Measurements from ENCODE around the gene CBX7. TPM values are rescaled to one million over a fixed set of nuclear protein-coding genes. Genes with fewer than 3 reads are reported as not detected.

CBX7 gene
- total RNA-seq, 1 donor from 2014 or later, result 0.71 TPM

GRCh38 chr22:39171623-39172264, 19.3 kb upstream of the CBX7 start:
- H3K36me3 Mint-ChIP-seq, result no peaks in the 10 kb centered on the region
- H3K27ac ChIP-seq, result no peak overlapping the region
- peak overlapping the region; percentile 6 for H2AFZ ChIP-seq (replicated peaks)
- H3K27ac Mint-ChIP-seq, result peak overlapping the region; percentile 57
- no peak for DNase-seq (ENCODE audit: low spot score)
- H3K27me3 Mint-ChIP-seq (ENCODE audit: insufficient read depth, low read depth), result peaks cover 12% of the 10 kb centered on the region
- H3K79me2 ChIP-seq (ENCODE audit: low read depth), result no peaks in the 10 kb centered on the region
- H3K4me1 Mint-ChIP-seq, result peaks cover 62% of the 10 kb centered on the region
- H3K4me2 ChIP-seq, result no peak overlapping the region
- no peaks in the 10 kb centered on the region for H3K36me3 ChIP-seq
- no peak for TF ChIP-seq EZH2 (IDR thresholded peaks at IDR 0.05)
- TF ChIP-seq CTCF (IDR thresholded peaks at IDR 0.05), result no peak
- no peak for TF ChIP-seq EZH2phosphoT487 (IDR thresholded peaks at IDR 0.05)
- H3K27me3 ChIP-seq, result no peaks in the 10 kb centered on the region
- no peaks in the 10 kb centered on the region for H3K9me3 Mint-ChIP-seq
- no peak overlapping the region for H3K4me3 Mint-ChIP-seq
- peaks cover 43% of the 10 kb centered on the region for H3K4me1 ChIP-seq
- no peaks in the 10 kb centered on the region for H4K20me1 ChIP-seq (ENCODE audit: low read depth)
- H3F3A ChIP-seq (ENCODE audit: low read depth), result peaks cover 33% of the 10 kb centered on the region
- H3K9ac ChIP-seq, result no peak overlapping the region
- H3K4me3 ChIP-seq, result no peak overlapping the region
- no peaks in the 10 kb centered on the region for H3K9me3 ChIP-seq (ENCODE audit: low read depth)

- peak; percentile 94 for TF ChIP-seq CTCF (IDR thresholded peaks at IDR 0.05)
- no peak for TF ChIP-seq EZH2phosphoT487 (IDR thresholded peaks at IDR 0.05)
- no peak overlapping the region for H3K4me3 ChIP-seq
- no peak overlapping the region for H3K4me3 Mint-ChIP-seq
- peaks cover 33% of the 10 kb centered on the region for H3F3A ChIP-seq (ENCODE audit: low read depth)
- H3K27ac ChIP-seq, result no peak overlapping the region
- H3K9ac ChIP-seq, result no peak overlapping the region
- H3K36me3 Mint-ChIP-seq, result no peaks in the 10 kb centered on the region
- peaks cover 36% of the 10 kb centered on the region for H3K4me1 ChIP-seq
- no peaks in the 10 kb centered on the region for H3K9me3 Mint-ChIP-seq
- H4K20me1 ChIP-seq (ENCODE audit: low read depth), result no peaks in the 10 kb centered on the region
- peaks cover 61% of the 10 kb centered on the region for H3K4me1 Mint-ChIP-seq
- H3K36me3 ChIP-seq, result no peaks in the 10 kb centered on the region
- peak overlapping the region; percentile 15 for H2AFZ ChIP-seq (replicated peaks)
- H3K79me2 ChIP-seq (ENCODE audit: low read depth), result no peaks in the 10 kb centered on the region
- H3K27me3 Mint-ChIP-seq (ENCODE audit: insufficient read depth, low read depth), result peaks cover 12% of the 10 kb centered on the region
- H3K4me2 ChIP-seq, result peak overlapping the region; percentile 23
- no peak overlapping the region for H3K27ac Mint-ChIP-seq
- no peaks in the 10 kb centered on the region for H3K9me3 ChIP-seq (ENCODE audit: low read depth)
- peak; percentile 89 for DNase-seq (ENCODE audit: low spot score)
- H3K27me3 ChIP-seq, result no peaks in the 10 kb centered on the region
These were observed 18.5 kb upstream of the CBX7 start for GRCh38 chr22:39170825-39171622.

GRCh38 chr22:39169797-39170466, 17.5 kb upstream of the CBX7 start:
- Histone ChIP-seq H3K27ac (no peak overlapping the region), H4K20me1 (ENCODE audit: low read depth) (no peaks in the 10 kb centered on the region), H3F3A (ENCODE audit: low read depth) (peaks cover 22% of the 10 kb centered on the region), H3K79me2 (ENCODE audit: low read depth) (no peaks in the 10 kb centered on the region), H3K4me2 (no peak overlapping the region), H3K9ac (no peak overlapping the region), H3K9me3 (ENCODE audit: low read depth) (no peaks in the 10 kb centered on the region), H3K27me3 (no peaks in the 10 kb centered on the region), H3K4me1 (peaks cover 25% of the 10 kb centered on the region), H3K4me3 (no peak overlapping the region), H2AFZ (replicated peaks) (no peak overlapping the region), H3K36me3 (no peaks in the 10 kb centered on the region)
- Mint-ChIP-seq H3K4me3 (peak overlapping the region; percentile 9), H3K27ac (peak overlapping the region; percentile 52), H3K27me3 (ENCODE audit: insufficient read depth, low read depth) (peaks cover 12% of the 10 kb centered on the region), H3K9me3 (no peaks in the 10 kb centered on the region), H3K36me3 (no peaks in the 10 kb centered on the region), H3K4me1 (peaks cover 50% of the 10 kb centered on the region)
- DNase-seq (ENCODE audit: low spot score), result no peak
- TF ChIP-seq CTCF (IDR thresholded peaks at IDR 0.05), result no peak
- no peak for TF ChIP-seq EZH2phosphoT487 (IDR thresholded peaks at IDR 0.05)
- no peak for TF ChIP-seq EZH2 (IDR thresholded peaks at IDR 0.05)

All from neural progenitor cell (in vitro differentiated cells).